GM21526 (cell line): ENCODE measurements around the gene SGMS2.

Source experiments
- ATAC-seq: cut with Tn5 transposase; IDR thresholded peaks from one replicate; pipeline ENCODE4 v1.9.1; 2021; ENCODE audit warnings: moderate library complexity; ENCODE audit not compliant: unreplicated experiment, low FRiP score

SGMS2 gene

DNA sequence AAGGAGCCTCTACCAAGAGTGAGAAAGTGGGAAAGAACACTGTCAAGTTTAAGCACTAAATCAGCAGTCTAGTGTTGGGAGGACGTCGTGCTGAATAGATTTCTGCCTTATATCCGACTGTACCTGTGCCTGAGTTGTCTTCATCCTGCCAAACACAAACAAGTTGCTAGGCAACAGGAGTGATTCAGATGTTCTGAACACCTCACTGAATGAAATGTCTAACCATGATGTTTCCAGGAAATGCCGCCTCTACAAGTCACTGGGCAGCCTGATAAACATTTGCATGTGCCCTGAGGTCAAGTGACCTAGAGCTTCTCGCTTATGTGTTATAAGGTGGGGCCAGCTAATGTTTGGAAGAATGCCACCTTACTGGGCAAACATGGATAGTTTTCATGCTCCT, 37.9 kb downstream of the SGMS2 start:
- no peak for ATAC-seq

DNA sequence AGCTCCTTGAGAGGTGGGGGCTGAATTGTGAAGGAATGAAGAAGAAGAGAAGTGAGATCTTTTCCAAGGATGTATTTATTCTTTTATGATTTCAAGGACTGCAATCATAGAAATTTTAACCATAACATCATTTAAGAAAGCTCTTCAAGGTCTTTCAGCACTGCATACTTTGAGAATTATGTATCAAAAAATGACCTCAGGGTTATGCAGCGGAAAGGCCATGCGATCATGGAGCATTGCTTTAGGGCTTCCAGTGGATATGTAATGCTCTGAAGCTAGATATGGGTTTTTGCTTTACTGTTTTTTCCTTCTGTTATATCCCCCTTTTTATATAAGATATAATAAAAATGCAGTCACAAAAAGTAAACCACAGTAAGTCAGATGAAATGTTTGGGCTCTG, 38.7 kb downstream of the SGMS2 start:
- no peak for ATAC-seq

DNA sequence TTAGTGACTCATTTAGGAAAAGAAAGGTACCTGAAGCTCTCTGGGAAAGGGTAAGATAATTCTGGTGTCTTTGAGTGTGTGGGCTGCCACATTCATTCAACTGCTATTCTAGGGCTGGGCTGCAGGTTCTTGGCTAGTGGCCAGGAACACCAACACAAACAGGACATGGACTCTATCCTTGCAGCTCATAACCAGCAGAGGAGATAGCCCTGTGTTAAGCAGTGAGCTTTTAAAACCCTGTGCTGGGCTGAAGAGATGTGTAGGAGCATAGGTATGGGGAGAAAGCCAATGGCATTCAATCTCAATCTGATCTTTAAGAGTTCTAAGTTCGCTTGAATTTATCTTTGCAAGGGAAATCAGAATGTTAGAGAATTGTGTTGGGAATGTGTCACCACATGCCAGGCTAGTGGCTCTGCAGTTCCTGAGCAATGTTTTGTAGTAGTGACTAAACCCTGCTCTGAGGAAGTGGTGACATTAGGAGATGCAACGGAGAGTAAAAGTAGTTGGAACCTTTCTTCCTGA, 39.2 kb downstream of the SGMS2 start:
- ATAC-seq, result no peak

DNA sequence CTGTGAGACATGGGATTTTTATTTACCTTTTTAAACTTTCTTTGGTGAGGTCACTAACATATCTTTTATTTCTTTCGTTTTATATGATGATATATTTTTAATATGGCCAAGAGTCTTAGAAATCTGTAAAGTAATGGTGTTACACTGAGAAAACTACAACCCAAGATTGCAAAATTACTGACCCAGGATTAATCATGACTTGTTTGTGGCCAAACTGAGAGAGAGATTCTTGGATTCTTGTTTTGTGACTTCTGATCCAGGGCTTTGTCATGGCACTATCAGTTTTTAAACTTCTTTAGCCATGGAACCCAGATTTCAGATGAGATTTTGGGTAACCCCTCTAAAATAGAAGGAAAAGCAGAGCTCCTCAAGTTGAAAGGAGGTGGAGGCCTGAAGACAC, 42.0 kb downstream of the SGMS2 start:
- ATAC-seq, result no peak

DNA sequence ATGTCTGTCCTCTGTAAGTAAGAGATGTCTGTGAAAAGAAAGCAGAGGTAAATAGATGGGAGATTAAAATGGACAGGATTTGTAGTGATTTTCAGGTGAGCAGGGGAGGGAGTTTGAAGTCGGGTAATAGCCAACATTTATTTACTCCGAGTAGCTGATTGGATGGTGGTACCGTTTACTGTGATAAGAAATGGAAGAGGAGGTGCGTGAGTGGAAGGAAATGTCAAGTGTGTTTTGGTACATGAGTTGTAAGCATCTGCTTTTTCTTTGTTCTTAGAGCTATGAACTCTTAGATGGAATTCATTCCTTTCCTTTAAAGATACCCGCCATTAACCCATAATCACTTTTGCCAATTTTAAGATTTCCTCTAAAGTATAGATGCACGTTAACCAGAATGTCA, 45.5 kb downstream of the SGMS2 start:
- no peak for ATAC-seq

DNA sequence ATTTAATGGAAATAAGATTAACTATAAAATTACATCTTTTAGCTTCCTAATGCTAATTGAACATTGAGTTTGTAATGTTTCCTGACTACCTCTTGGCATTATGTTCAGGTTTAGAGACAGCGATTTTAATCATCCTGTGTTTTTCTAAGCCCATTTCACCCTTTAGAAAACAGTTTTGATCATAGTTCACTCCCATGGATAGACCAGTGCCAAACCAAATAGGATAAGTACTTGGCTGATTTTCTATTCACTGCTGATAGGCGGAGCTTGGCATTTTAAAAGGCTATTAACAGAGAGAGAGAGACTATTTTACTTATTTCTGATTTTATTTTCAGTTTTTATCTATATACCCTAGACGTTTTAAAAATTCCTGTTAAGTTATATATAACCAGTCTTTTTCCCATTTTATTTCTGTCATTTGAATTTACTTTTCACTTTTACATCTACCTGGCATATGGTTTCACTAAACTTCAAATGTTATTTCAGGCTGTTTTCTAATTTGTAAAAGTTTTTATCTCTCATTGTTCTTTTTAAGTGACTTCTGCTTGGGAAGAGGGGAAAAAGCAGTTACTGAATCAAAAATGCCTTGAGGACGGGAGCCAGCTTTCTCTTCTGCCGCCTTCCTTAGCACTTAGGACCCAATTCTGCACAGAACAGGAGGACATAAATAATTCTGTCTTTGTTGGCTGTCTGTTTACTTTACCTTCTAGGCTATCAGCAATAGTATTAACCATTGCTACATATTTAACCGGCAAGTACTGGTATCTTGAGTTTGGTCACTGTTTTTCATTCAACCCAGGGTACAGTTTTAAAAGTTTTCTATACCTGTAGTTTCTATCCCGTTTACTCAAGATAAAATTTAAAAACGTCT, 46.4 kb downstream of the SGMS2 start:
- no peak for ATAC-seq

DNA sequence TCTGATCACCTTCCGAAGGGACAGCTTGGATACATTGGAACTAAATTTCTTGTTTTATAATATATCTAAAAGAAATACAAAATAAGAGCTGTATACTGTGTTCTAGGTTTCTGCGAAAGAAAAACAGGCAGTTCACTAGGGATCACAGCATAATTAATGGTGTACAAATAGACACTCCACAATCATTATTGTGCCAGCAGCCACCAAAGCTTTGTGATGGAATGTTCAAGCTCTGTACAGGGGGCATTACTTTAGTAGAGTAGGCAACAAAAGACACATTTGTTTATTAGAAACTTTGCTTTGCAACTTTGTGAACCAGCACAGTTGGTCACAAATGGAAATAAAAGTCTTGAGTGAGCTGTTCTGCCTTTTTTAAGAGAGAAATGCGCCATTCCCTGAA, 49.3 kb downstream of the SGMS2 start:
- ATAC-seq, result no peak

DNA sequence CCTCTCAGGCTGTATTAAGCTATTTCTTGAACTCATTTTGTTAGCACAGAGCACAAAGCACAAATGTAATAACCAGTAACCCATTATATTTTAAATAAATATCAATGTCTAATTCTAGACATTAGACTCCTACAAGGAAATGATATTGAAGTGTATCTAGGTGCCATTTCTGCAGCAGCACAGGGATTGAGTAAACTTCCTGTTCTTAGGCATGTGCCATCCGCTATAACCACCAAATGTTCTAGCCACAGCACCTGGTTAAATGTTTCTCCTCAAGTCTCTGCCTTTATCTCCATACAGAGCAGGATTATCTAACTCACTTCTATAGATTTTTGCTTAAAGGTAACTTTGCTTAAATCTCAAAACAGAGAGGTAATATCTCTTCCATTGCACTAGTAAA, 51.4 kb downstream of the SGMS2 start:
- no peak for ATAC-seq

DNA sequence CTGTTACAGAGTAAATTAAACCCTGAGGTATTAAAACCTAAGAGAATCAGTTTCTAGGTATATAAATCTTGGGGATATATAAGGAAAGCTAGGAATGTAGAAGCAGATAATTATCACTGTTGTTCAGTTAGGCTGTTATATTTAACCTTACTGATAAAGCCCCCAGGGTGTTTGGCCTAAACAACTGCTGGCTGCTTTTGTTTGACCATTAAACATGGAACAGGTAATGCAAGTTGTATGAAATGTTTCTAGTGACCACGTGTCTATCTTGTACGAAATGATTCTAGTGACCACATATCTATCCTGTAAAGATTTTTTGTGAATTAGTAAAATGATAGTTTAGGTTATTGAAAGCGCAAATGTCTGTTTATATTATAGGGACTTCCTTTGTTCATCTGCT, 52.6 kb downstream of the SGMS2 start:
- no peak for ATAC-seq

DNA sequence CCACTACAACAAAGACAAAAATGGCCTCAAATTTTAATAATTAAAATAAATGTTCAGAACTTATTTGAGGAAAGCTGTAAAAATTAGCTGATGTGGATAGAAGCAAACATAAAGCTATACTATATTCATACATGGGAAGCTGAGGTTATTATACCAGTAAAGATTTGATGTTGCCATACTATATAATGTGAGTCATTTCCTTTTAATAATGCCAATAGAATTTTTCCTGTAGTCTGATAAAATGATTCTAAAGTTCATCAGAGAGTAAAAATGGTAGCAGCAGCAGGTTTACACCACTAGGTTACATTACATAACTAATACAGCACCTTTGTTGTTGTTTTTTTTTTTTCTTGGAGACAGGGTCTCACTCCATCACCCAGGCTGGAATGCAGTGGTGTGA, 61.1 kb downstream of the SGMS2 start:
- ATAC-seq, result no peak

DNA sequence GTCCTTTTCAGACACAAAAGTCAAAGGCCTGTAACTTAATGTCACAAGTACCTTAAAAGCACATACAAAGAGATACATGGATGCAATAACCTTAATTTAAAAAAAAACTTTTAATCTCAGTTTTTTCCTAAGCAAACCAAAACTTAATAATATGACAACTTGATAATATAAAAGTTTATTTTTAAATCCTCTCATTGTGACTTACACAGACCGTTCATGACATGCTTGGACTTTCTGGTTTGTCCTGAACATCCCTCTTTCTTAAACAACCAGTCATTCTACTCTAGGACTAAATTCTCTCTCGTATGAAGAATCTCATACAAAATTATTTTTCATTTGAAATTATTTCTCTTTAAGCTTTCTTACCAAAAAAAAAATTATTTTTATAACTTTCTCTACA, 63.5 kb downstream of the SGMS2 start:
- ATAC-seq, result no peak

DNA sequence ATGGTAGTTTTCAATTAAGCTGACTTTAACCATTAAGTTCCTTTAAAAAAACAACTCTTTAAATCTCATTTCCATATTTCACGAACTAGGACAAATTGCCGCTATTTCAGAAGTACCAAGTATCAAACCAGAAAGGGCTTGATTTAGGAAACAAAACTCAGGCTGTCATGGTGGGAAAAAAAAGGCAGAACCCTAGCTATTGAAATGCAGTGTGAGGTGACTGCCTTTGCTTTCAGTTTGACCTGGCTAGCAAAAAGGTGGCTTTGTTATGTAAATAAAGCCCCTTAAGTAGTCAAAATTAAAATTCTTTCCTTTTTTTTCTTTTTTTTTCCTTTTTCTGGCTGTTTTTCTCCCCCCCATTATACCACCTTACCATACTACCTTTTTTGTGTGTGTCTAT, 66.0 kb downstream of the SGMS2 start:
- ATAC-seq, result no peak

DNA sequence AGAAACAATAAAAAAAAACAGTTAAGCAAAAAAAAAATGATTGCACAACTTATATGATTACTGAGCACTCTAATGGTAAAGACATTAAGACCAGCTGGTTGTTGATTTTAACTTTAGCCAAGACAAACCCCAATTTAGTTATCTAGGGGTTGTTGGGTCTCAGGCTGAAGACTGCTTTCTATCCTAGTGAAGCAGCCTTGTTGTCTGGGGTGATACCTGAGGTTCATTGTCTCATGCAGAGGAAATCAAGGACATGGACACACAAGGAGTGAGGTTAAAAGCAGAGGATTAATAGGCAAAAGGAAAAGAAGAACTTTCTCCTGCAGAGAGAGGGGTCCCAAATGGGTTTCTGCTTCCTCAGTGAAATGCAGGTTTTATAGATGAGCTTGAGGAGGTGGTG, 66.6 kb downstream of the SGMS2 start:
- no peak for ATAC-seq

DNA sequence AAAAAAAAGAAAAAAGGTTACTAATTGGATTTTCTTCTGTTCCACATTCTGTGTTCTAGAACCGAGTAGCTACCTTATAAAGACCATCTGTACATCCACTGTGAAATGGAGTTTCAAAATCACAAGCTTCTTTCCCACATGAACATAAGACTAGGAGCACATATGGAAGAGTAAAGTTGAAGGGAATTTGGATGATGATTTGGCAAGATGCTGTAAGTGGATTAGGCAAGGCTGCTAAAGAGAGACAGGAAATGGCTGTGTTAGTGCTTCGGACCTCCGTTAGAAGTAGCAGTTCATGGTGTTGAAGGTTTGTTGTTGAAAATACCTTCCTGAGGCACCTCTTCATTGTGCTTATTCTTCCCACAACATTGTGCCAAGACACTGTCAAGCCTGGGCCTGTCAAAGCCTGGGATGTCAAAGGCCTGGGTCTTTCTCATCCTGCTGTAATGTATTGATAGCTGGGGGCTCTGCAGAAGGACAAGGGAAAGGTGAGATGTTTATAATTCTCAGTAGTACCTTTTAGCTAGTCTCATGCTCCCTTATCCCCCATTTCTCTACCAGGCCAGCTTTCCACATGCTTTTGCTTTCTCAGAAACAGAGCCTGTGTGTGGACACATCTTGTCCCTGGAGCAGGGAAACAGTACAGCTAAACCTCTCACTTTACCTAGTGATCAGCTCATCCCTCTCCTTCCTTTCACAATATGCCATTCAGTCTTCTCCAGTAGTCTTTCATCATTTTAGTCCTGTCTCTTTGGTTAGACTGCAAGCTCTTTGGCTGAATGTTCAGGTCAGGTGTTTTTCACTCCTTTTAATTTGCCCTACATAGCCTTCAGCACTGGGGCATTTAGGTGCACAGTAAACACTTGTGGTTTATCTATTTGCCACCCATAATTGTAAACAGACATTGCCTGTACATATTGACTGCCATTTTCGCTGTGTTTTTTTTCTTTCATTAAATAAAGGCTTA, 68.7 kb downstream of the SGMS2 start:
- no peak for ATAC-seq

DNA sequence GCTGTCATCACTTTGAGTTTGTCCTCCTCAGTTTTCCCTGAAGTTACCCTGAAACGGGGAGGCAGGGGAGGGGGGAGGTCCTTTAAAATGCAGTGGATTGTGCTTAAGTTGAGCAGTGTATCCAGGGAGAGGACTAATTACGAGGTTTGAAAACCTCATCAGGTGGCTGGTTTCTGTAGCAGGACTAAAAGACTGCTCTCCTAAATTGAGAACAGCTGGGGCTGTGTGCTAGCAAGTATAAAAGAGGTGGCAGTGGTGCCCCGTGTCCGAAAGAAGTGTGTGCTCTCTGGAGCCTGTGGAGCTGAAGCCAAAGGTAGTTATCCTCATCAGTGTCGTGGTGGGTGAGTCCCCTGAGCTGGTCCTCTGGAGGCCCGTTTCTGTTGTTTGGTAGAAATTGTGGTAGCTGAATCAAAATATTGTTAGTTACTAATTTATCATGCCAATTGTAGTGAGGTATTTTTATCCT, 69.4 kb downstream of the SGMS2 start:
- no peak for ATAC-seq

DNA sequence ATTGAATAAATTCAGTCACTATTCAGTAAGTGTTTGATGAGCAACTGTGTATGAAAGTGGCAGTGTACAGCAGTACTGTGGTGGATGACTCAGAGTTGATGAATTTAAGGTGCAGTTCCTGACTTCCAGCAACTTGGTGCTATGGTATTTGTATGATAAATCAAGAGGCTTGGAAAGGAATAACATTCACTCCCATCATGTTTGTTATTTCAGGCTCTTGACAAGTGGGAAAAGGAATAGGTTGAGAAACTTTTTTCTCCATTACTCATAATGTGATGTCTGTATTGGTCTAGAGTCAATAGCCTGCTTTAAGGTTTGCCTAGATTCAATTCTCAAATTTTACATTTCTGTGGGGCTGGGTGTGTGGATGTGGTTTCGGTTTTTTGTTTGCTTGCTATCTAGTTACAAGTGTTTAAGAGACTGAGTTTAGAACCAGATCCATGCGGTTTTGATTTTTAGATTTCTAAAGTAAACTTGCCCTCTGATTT, 71.5 kb downstream of the SGMS2 start:
- no peak for ATAC-seq

DNA sequence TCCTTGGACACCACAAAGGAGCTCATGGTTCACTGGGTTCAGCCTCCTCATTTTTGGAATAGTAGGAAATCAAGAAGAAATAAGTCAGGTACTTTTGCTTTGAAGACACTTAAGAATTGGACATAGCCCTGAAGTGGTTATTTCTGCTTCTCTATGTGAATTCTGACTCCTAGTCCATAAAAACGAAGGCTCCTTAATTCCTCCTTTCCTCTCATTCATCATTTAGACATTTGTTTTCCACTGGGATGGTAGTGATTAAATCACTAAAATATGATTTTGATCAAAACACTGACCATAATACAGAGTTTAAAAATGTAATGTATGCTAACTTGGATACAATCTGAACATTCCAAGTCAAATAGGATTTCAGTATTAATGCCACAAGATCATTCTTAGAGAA, 71.9 kb downstream of the SGMS2 start:
- no peak for ATAC-seq

DNA sequence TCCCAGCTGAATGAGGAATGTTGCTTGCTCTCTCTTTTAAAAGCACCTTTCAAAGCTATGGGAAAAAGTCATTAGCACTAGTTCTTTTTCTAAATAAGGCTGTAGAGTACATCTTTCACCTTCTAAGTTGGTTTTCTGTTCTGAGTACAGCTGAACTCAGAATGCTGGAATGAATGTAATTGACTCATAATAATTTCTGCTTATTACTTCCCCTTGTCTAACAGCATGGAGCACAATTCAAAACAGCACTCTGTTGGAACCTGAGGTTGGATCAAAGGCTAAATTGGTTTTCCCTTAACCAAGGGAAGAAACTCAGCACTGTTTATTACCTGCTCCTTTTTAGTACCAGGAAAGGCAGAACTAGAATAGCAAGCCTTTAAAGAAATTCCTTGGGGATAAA, 73.1 kb downstream of the SGMS2 start:
- ATAC-seq, result no peak

DNA sequence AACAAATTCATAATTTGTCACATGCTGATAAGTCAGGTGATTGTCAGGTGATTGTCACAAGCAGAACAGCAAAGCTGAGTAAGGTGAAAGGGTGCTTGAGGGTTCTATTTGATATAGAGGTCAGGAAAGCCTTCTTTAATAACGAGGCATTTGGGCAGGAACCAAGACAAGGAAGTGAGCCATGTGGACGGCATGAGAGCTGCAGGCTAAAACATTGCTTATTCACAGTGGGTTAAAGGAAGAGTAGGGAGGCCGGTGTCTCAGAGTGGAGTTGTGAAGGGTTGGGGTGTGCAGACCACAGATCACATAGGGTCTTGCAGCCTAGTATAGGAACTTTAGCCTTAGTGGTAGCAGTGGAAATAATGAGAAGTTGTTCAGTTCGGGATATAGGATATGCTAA, 75.3 kb downstream of the SGMS2 start:
- ATAC-seq, result no peak

DNA sequence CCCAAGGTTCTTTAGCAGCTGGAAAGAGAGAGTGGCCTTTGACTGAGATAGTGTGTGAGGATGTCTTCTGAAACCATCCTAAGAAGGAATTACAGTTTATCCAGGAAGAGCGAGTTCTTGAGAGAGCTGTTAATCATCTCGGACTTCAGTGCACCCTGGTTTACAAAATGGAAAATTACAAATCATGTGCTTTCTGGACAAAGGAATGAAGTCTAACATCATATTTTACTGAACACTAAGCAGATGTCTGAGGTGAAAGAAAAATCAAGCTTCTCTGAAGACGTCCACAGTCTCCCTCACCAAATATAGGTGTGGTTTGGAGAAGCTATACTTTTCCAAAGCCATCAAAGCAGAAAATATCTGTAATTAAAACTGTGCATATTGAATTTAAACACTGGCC, 75.8 kb downstream of the SGMS2 start:
- no peak for ATAC-seq
